Measurements from ENCODE around the gene NARF. TPM values are rescaled to one million over a fixed set of nuclear protein-coding genes. Genes with fewer than 3 reads are reported as not detected.
A peak's percentile ranks its signal among the peaks of the same experiment; 100 is the strongest.

NARF gene
- total and polyA plus RNA-seq, 9 donors: 29.6 to 52.7 (median 47.5) TPM

GRCh38 chr17:82475458-82475857, 16.9 kb downstream of the NARF start:
- no peaks in the 10 kb centered on the region for H3K36me3 ChIP-seq
- intact Hi-C loops (cut with DNase I): no loop called here
- H3K4me3 ChIP-seq: no peak overlapping the region
- H3K9me3 ChIP-seq: no peaks in the 10 kb centered on the region
- WGBS, 3 donors: 92 to 94% (median 93%) methylated on average over 8 of the region's 8 CpGs
- H3K27ac ChIP-seq: no peak overlapping the region
- no peak for DNase-seq
- H3K4me1 ChIP-seq (ENCODE audit: insufficient read depth): no peaks in the 10 kb centered on the region
- H3K27me3 ChIP-seq: no peaks in the 10 kb centered on the region
- no peak for TF ChIP-seq CTCF (IDR thresholded peaks at IDR 0.05)
- TF ChIP-seq POLR2A (IDR thresholded peaks at IDR 0.05): no peak
- no peak for TF ChIP-seq EP300 (IDR thresholded peaks at IDR 0.05)

- TF ChIP-seq CTCF (IDR thresholded peaks at IDR 0.05) (no peak), EP300 (IDR thresholded peaks at IDR 0.05) (no peak)
- Histone ChIP-seq H3K4me1 (ENCODE audit: insufficient read depth) (no peaks in the 10 kb centered on the region), H3K9me3 (no peaks in the 10 kb centered on the region), H3K36me3 (no peaks in the 10 kb centered on the region), H3K4me3 (no peak overlapping the region), H3K27me3 (no peaks in the 10 kb centered on the region), H3K27ac (no peak overlapping the region)
- 83 to 93% (median 86%) methylated on average over 8 of the region's 8 CpGs for WGBS, 3 donors
- DNase-seq: no peak
- intact Hi-C loops (cut with DNase I): no loop called here
Observed at GRCh38 chr17:82477934-82478333, 19.4 kb downstream of the NARF start.

DNA sequence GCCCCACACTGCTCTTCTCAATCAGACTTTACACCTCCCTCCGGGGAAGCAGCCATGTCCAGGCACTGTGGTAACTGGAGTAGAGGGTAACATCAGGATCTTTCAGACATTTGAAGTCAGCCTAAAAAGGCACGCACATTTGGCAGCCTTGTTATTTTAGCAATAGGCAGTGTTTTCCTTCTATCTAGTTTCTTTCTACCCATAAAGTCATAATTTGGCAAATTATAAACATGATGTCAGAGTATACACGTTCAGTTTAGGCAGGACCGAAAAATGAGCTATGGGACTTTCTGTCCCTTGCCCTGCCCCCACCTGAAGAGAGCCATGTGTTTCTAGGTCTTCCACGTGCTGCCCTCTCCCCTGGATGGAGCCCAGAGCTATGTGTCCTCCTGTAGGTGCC, 21.1 kb downstream of the NARF start:
- no peak for TF ChIP-seq CTCF (IDR thresholded peaks at IDR 0.05)
- TF ChIP-seq EP300 (IDR thresholded peaks at IDR 0.05): no peak
- no peak for TF ChIP-seq POLR2A (IDR thresholded peaks at IDR 0.05)
- H3K27me3 ChIP-seq: no peaks in the 10 kb centered on the region
- no peaks in the 10 kb centered on the region for H3K9me3 ChIP-seq
- intact Hi-C loops (cut with DNase I): no loop called here
- no peak overlapping the region for H3K27ac ChIP-seq
- 76 to 77% (median 77%) methylated on average over 5 of the region's 5 CpGs for WGBS, 3 donors
- no peak overlapping the region for H3K4me3 ChIP-seq
- no peaks in the 10 kb centered on the region for H3K36me3 ChIP-seq
- no peak for DNase-seq
- H3K4me1 ChIP-seq (ENCODE audit: insufficient read depth): no peaks in the 10 kb centered on the region

DNA sequence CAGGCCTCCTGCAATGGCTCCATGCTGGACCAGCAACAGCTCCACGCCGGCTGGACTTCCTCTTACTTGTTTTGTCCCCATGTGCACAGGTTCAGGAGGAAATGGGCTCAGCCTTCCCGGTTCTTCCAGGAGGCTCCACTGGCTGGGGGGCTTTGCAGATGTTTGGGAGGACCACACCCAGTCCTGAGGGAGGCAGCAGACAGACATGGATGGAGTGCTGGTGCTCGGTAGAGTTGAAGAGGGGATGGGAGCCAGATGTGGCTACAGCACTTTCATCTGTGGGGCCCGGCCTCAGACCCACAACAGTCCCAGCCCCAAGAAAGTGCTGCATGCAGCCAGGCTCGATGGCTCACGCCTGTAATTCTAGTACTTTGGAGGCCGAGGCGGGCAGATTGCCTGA, 21.8 kb downstream of the NARF start:
- Histone ChIP-seq H3K36me3 (no peaks in the 10 kb centered on the region), H3K9me3 (no peaks in the 10 kb centered on the region), H3K27me3 (no peaks in the 10 kb centered on the region), H3K4me3 (no peak overlapping the region), H3K4me1 (ENCODE audit: insufficient read depth) (no peaks in the 10 kb centered on the region), H3K27ac (no peak overlapping the region)
- 90% methylated on average over 9 of the region's 9 CpGs for WGBS, 3 donors
- intact Hi-C loops (cut with DNase I): no loop called here
- TF ChIP-seq EP300 (IDR thresholded peaks at IDR 0.05) (no peak), CTCF (IDR thresholded peaks at IDR 0.05) (no peak), POLR2A (IDR thresholded peaks at IDR 0.05) (no peak)
- DNase-seq: no peak

- DNase-seq: no peak
- Histone ChIP-seq H3K27ac (peak overlapping the region in 1 of 2 donors; percentile 41), H3K36me3 (no peaks in the 10 kb centered on the region), H3K4me1 (ENCODE audit: insufficient read depth) (no peaks in the 10 kb centered on the region), H3K27me3 (no peaks in the 10 kb centered on the region), H3K9me3 (no peaks in the 10 kb centered on the region), H3K4me3 (no peak overlapping the region)
- intact Hi-C loops (cut with DNase I): no loop called here
- TF ChIP-seq EP300 (IDR thresholded peaks at IDR 0.05): no peak
- TF ChIP-seq CTCF (IDR thresholded peaks at IDR 0.05): no peak
- no peak for TF ChIP-seq POLR2A (IDR thresholded peaks at IDR 0.05)
- WGBS, 3 donors: 20 to 68% (median 42%) methylated on average over 6 of the region's 6 CpGs
Observed at GRCh38 chr17:82483204-82483660, 24.7 kb downstream of the NARF start.
